ENCODE data around the gene PPP1R8.

- no peak for TF ChIP-seq TAF1 (IDR thresholded peaks at IDR 0.05; ENCODE audit: borderline replicate concordance, low read depth, low read length)
- TF ChIP-seq POLR2A (IDR thresholded peaks at IDR 0.05; ENCODE audit: low read depth, low read length), result no peak
These were observed 32.3 kb downstream of the PPP1R8 start for GRCh38 chr1:27862671-27863537.

All from GM12892 (cell line).